ENCODE measurements around the gene NOXO1. TPM values are rescaled to one million over a fixed set of nuclear protein-coding genes. Genes with fewer than 3 reads are reported as not detected.

Gene NOXO1
- total and polyA plus RNA-seq, 9 of the 15 experiments (the other 6 are each of a cell fraction or from before 2014, with no cell fraction given) = not detected

DNA sequence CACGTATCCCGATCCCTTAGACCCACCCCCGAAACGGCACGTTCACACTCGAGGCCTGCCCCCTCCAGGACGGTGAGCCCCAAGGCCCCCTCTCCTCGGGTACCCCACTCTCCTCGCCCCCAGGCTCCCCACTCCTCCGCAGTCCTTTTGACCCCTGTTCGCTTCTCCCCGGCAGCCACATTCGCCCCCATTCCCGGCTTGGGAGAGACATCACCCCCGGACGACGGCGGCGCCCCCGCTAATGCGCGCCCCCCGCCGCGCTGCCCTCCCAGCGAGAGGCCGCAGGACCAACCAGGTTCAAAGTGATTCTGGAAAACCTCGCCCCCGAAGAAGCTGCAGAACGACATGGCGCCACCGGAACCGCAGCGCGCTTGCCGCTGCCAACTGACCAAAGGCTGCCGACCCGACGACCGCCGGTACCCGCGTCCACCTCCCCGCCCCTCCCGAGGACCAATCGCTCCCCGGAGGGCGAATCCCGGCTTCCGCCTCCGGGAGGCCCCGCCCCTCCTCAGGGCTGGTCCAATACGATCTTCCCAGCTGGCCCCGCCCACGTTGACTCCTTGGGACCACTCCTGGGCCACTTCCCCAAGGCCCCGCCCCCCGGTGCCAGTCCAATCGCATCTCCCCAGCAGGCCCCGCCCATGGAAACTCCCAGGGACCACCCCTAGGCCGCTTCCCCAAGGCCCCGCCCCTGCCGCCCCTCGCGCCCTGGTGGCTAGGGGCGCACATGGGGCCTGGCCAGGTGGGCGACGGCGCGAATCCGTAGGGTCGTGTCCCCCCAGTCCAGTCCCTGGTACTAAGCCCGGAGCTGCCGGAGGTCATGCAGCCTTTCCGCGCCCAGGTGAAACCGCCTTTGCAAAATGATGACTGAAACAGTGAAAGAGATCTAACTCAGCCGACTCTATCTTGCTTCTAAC is 38.2 kb downstream of the NOXO1 start, which contains the start of gene MSRB1 (continued):
- TF ChIP-seq, protein P1, sequence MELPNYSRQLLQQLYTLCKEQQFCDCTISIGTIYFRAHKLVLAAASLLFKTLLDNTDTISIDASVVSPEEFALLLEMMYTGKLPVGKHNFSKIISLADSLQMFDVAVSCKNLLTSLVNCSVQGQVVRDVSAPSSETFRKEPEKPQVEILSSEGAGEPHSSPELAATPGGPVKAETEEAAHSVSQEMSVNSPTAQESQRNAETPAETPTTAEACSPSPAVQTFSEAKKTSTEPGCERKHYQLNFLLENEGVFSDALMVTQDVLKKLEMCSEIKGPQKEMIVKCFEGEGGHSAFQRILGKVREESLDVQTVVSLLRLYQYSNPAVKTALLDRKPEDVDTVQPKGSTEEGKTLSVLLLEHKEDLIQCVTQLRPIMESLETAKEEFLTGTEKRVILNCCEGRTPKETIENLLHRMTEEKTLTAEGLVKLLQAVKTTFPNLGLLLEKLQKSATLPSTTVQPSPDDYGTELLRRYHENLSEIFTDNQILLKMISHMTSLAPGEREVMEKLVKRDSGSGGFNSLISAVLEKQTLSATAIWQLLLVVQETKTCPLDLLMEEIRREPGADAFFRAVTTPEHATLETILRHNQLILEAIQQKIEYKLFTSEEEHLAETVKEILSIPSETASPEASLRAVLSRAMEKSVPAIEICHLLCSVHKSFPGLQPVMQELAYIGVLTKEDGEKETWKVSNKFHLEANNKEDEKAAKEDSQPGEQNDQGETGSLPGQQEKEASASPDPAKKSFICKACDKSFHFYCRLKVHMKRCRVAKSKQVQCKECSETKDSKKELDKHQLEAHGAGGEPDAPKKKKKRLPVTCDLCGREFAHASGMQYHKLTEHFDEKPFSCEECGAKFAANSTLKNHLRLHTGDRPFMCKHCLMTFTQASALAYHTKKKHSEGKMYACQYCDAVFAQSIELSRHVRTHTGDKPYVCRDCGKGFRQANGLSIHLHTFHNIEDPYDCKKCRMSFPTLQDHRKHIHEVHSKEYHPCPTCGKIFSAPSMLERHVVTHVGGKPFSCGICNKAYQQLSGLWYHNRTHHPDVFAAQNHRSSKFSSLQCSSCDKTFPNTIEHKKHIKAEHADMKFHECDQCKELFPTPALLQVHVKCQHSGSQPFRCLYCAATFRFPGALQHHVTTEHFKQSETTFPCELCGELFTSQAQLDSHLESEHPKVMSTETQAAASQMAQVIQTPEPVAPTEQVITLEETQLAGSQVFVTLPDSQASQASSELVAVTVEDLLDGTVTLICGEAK (IDR thresholded peaks at IDR 0.05) = 0 out of 2 replicates have a peak, but pooled peaks have one; percentile 30
- TF ChIP-seq, protein P1 (CRISPR knock-in tag; IDR thresholded peaks at IDR 0.05) = no peak
- TF ChIP-seq HDAC1 (IDR thresholded peaks at IDR 0.05) (peak in 1 of 2 experiments; percentile 42; a peak in 2 of 4 replicates), KLF16 (IDR thresholded peaks at IDR 0.05) (no peak), PCBP1 (IDR thresholded peaks at IDR 0.05; ENCODE audit: low read depth, low read length, poor library complexity, severe bottlenecking) (peak; percentile 50), FIP1L1 (IDR thresholded peaks at IDR 0.05; ENCODE audit: low read depth, low read length, poor library complexity, severe bottlenecking) (peak; percentile 24), ATF1 (CRISPR knock-in tag; IDR thresholded peaks at IDR 0.05) (no peak), ATF1 (tag; IDR thresholded peaks at IDR 0.05) (peak; percentile 51), C11orf30 (IDR thresholded peaks at IDR 0.05; ENCODE audit: low read depth) (no peak), RBFOX2 (IDR thresholded peaks at IDR 0.05; ENCODE audit: low read depth, low read length) (peak; percentile 90), TBP (optimal IDR thresholded peaks at IDR 0.05; ENCODE audit: low read depth, low read length) (peak; percentile 65), ZNF561 (CRISPR knock-in tag; conservative IDR thresholded peaks at IDR 0.05) (0 out of 2 replicates have a peak, but pooled peaks have one; percentile 26)
- TF ChIP-seq, protein P2, sequence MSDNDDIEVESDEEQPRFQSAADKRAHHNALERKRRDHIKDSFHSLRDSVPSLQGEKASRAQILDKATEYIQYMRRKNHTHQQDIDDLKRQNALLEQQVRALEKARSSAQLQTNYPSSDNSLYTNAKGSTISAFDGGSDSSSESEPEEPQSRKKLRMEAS (CRISPR knock-in tag; IDR thresholded peaks at IDR 0.05) = no peak; the same call in 1 of the 2 replicates
- TF ChIP-seq, protein P3, sequence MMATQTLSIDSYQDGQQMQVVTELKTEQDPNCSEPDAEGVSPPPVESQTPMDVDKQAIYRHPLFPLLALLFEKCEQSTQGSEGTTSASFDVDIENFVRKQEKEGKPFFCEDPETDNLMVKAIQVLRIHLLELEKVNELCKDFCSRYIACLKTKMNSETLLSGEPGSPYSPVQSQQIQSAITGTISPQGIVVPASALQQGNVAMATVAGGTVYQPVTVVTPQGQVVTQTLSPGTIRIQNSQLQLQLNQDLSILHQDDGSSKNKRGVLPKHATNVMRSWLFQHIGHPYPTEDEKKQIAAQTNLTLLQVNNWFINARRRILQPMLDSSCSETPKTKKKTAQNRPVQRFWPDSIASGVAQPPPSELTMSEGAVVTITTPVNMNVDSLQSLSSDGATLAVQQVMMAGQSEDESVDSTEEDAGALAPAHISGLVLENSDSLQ (IDR thresholded peaks at IDR 0.05) = peak; percentile 43; the same call in 1 of the 2 replicates
- TF ChIP-seq, protein P4, sequence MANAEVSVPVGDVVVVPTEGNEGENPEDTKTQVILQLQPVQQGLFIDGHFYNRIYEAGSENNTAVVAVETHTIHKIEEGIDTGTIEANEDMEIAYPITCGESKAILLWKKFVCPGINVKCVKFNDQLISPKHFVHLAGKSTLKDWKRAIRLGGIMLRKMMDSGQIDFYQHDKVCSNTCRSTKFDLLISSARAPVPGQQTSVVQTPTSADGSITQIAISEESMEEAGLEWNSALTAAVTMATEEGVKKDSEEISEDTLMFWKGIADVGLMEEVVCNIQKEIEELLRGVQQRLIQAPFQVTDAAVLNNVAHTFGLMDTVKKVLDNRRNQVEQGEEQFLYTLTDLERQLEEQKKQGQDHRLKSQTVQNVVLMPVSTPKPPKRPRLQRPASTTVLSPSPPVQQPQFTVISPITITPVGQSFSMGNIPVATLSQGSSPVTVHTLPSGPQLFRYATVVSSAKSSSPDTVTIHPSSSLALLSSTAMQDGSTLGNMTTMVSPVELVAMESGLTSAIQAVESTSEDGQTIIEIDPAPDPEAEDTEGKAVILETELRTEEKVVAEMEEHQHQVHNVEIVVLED (CRISPR knock-in tag; IDR thresholded peaks at IDR 0.05) = no peak

Measured in K562 (cell line).